Measurements from ENCODE around the gene SC5D. TPM values are rescaled to one million over a fixed set of nuclear protein-coding genes. Genes with fewer than 3 reads are reported as not detected.
A peak's percentile ranks its signal among the peaks of the same experiment; 100 is the strongest.

SC5D gene
- total RNA-seq, 2 donors from 2014 or later = 61.6 to 86.6 TPM

- intact Hi-C loops (cut with DNase I) = loop anchor here (10.0 kb wide), 1 partner anchor 126 kb away; the partner anchor contains the start of genes SORL1 and SORL1-AS1
- no peak for TF ChIP-seq POLR2A (IDR thresholded peaks at IDR 0.05)
- no peak for TF ChIP-seq CTCF (IDR thresholded peaks at IDR 0.05)
- TF ChIP-seq POLR2AphosphoS5 (IDR thresholded peaks at IDR 0.05) = no peak
- WGBS = 50% methylated on average over 4 of the region's 4 CpGs
- Histone ChIP-seq H3K36me3 (no peaks in the 10 kb centered on the region), H3K27me3 (replicated peaks; ENCODE audit: insufficient read depth) (no peaks in the 10 kb centered on the region), H3K4me1 (replicated peaks) (no peaks in the 10 kb centered on the region), H3K27ac (no peak overlapping the region), H3K9me3 (no peaks in the 10 kb centered on the region), H3K4me3 (no peak overlapping the region)
- no peak for DNase-seq (ENCODE audit: low spot score)
These were observed 36.6 kb downstream of the SC5D start for GRCh38 chr11:121328967-121329679.

GRCh38 chr11:121329781-121330395, 37.3 kb downstream of the SC5D start:
- Histone ChIP-seq H3K27me3 (replicated peaks; ENCODE audit: insufficient read depth) (no peaks in the 10 kb centered on the region), H3K36me3 (no peaks in the 10 kb centered on the region), H3K9me3 (no peaks in the 10 kb centered on the region), H3K4me1 (replicated peaks) (no peaks in the 10 kb centered on the region), H3K27ac (no peak overlapping the region), H3K4me3 (no peak overlapping the region)
- WGBS = 91% methylated on average over 3 of the region's 3 CpGs
- TF ChIP-seq CTCF (IDR thresholded peaks at IDR 0.05) (no peak), POLR2AphosphoS5 (IDR thresholded peaks at IDR 0.05) (no peak), POLR2A (IDR thresholded peaks at IDR 0.05) (no peak)
- intact Hi-C loops (cut with DNase I) = loop anchor here (10.0 kb wide), 1 partner anchor 125 kb away; the partner anchor contains the start of genes SORL1 and SORL1-AS1
- no peak for DNase-seq (ENCODE audit: low spot score)

- DNase-seq (ENCODE audit: low spot score) = no peak
- no peak overlapping the region for H3K4me3 ChIP-seq
- no peaks in the 10 kb centered on the region for H3K36me3 ChIP-seq
- H3K27ac ChIP-seq = no peak overlapping the region
- 91% methylated on average over 19 of the region's 19 CpGs for WGBS
- TF ChIP-seq CTCF (IDR thresholded peaks at IDR 0.05) = no peak
- no peak for TF ChIP-seq POLR2A (IDR thresholded peaks at IDR 0.05)
- no peak for TF ChIP-seq POLR2AphosphoS5 (IDR thresholded peaks at IDR 0.05)
- intact Hi-C loops (cut with DNase I) = no loop called here
- no peaks in the 10 kb centered on the region for H3K27me3 ChIP-seq (replicated peaks; ENCODE audit: insufficient read depth)
- no peaks in the 10 kb centered on the region for H3K4me1 ChIP-seq (replicated peaks)
- no peaks in the 10 kb centered on the region for H3K9me3 ChIP-seq
These were observed 38.3 kb downstream of the SC5D start for GRCh38 chr11:121330614-121331435.

GRCh38 chr11:121334973-121335710, 42.6 kb downstream of the SC5D start:
- no peak overlapping the region for H3K4me3 ChIP-seq
- intact Hi-C loops (cut with DNase I) = no loop called here
- no peaks in the 10 kb centered on the region for H3K9me3 ChIP-seq
- DNase-seq (ENCODE audit: low spot score) = no peak
- no peaks in the 10 kb centered on the region for H3K36me3 ChIP-seq
- no peak overlapping the region for H3K27ac ChIP-seq
- H3K27me3 ChIP-seq (replicated peaks; ENCODE audit: insufficient read depth) = no peaks in the 10 kb centered on the region
- no peaks in the 10 kb centered on the region for H3K4me1 ChIP-seq (replicated peaks)
- TF ChIP-seq CTCF (IDR thresholded peaks at IDR 0.05) (peak in 1 of 4 experiments; percentile 17), POLR2A (IDR thresholded peaks at IDR 0.05) (no peak)
- WGBS = 57% methylated on average over 7 of the region's 7 CpGs
